GM23248 (cell line): Measurements from ENCODE around the gene TRIP6.

Source experiments
- EZH2 ChIP-seq: fragments of 200-600 bp; sonication (generic); IDR thresholded peaks from 2 replicates; pipeline ENCODE4 v1.6.1; 2018; ENCODE audit warnings: antibody characterized with exemption, mild to moderate bottlenecking; ENCODE audit not compliant: insufficient read depth, poor library complexity, severe bottlenecking
- EZH2phosphoT487 ChIP-seq: fragments of 200-600 bp; sonication (generic); IDR thresholded peaks from 2 replicates; pipeline ENCODE4 v1.6.1; 2018; ENCODE audit warnings: antibody characterized with exemption, moderate library complexity, mild to moderate bottlenecking, low read depth; ENCODE audit not compliant: insufficient read depth

- TF ChIP-seq EZH2 (no peak), EZH2phosphoT487 (no peak)
Observed at GRCh38 chr7:100892364-100893317, 25.5 kb downstream of the TRIP6 start.
